ENCODE results near the gene STK4. TPM values are rescaled to one million over a fixed set of nuclear protein-coding genes. Genes with fewer than 3 reads are reported as not detected.
A peak's percentile ranks its signal among the peaks of the same experiment; 100 is the strongest.

The STK4 gene
- total RNA-seq, 1 experiment from 2014 or later, result 74.7 TPM

DNA sequence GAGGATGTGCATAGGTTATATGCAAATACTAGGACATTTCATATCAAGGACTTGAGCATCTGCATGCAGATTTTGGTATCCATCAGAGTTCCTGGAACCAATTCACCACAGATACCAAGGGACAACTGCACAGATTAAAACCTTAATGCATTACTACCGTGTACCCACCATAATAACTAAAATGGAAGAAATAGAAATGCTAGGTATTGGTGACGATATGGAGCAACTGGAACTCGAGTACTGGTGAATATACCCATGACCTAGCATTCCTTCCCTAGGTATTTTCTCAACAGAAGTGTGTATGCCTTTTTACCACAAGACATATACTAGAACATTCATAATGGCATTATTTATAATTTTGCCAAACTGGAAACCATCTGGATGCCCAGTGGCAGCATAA is 116.2 kb downstream of the STK4 start:
- Mint-ChIP-seq H3K27me3 (ENCODE audit: insufficient read depth, unreplicated experiment) (no peaks in the 10 kb centered on the region), H3K4me3 (ENCODE audit: unreplicated experiment) (no peak overlapping the region), H3K9me3 (ENCODE audit: unreplicated experiment) (peaks cover 10% of the 10 kb centered on the region), H3K36me3 (ENCODE audit: insufficient read depth, unreplicated experiment) (peaks cover 56% of the 10 kb centered on the region), H3K4me1 (ENCODE audit: low read depth, unreplicated experiment) (peaks cover 14% of the 10 kb centered on the region), H3K27ac (ENCODE audit: unreplicated experiment) (no peak overlapping the region)
- no peak overlapping the region for H3K4me3 ChIP-seq (ENCODE audit: low read depth, low read length)
- ChIA-PET CTCF (no interaction called here), POLR2A (no interaction called here)
- H3K4me1 ChIP-seq, result peaks cover 5% of the 10 kb centered on the region
- H3K36me3 ChIP-seq (ENCODE audit: control insufficient read depth, insufficient read depth, low read length), result no peaks in the 10 kb centered on the region
- no peaks in the 10 kb centered on the region for H3K27me3 ChIP-seq (replicated peaks; ENCODE audit: control insufficient read depth, insufficient read depth, low read length)
- no TSS peak for BruUV-seq (replicated peaks)
- no peaks in the 10 kb centered on the region for H3K9me3 ChIP-seq
- no peak for DNase-seq
- TF ChIP-seq CTCF (IDR thresholded peaks at IDR 0.05; ENCODE audit: insufficient read depth in 1 of 2, low read depth in 1 of 2, low read length in 1 of 2, severe bottlenecking in 1 of 2, unreplicated experiment in 1 of 2), result no peak
- intact Hi-C loops (cut with micrococcal nuclease; ENCODE audit: unreplicated experiment), result loop anchor here (5.0 kb wide), 1 partner anchor 210 kb away; no protein-coding TSS in a partner anchor

GRCh38 chr20:45083127-45083526 is 116.8 kb downstream of the STK4 start:
- H3K36me3 ChIP-seq (ENCODE audit: control insufficient read depth, insufficient read depth, low read length), result no peaks in the 10 kb centered on the region
- H3K4me1 ChIP-seq, result no peaks in the 10 kb centered on the region
- no peaks in the 10 kb centered on the region for H3K9me3 ChIP-seq
- Mint-ChIP-seq H3K9me3 (ENCODE audit: unreplicated experiment) (peaks cover 10% of the 10 kb centered on the region), H3K27ac (ENCODE audit: unreplicated experiment) (no peak overlapping the region), H3K27me3 (ENCODE audit: insufficient read depth, unreplicated experiment) (no peaks in the 10 kb centered on the region), H3K36me3 (ENCODE audit: insufficient read depth, unreplicated experiment) (peaks cover 51% of the 10 kb centered on the region), H3K4me1 (ENCODE audit: low read depth, unreplicated experiment) (peaks cover 11% of the 10 kb centered on the region), H3K4me3 (ENCODE audit: unreplicated experiment) (no peak overlapping the region)
- H3K27me3 ChIP-seq (replicated peaks; ENCODE audit: control insufficient read depth, insufficient read depth, low read length), result no peaks in the 10 kb centered on the region
- no peak for DNase-seq
- no peak for TF ChIP-seq CTCF (IDR thresholded peaks at IDR 0.05; ENCODE audit: insufficient read depth in 1 of 2, low read depth in 1 of 2, low read length in 1 of 2, severe bottlenecking in 1 of 2, unreplicated experiment in 1 of 2)
- no peak overlapping the region for H3K4me3 ChIP-seq (ENCODE audit: low read depth, low read length)
- no TSS peak for BruUV-seq (replicated peaks)
- ChIA-PET CTCF (interaction anchor here (0.6 kb wide), 1 partner anchor 70 kb away, joined by 8 read pairs; no protein-coding TSS in a partner anchor), POLR2A (no interaction called here)
- intact Hi-C loops (cut with micrococcal nuclease; ENCODE audit: unreplicated experiment), result loop anchor here (5.0 kb wide), 1 partner anchor 209 kb away; no protein-coding TSS in a partner anchor

DNA sequence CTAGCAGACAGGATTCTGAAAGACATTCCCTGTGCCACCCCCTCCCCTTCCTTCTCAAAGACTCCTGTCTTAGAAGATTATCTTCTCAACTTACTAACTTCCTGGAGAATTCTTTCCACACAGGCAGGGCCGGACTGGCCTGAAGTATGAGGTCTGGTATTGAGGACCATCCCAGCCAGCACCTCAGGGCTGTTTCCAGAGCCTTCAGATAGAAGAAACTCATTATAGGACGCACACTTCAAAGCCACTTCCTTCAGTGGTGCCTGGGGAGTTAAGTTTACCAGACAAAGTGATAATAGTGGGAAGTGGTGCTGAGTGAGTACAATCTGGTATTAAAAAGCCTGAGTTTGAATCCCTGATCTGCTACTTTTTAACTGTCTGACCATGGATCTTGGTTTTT is 119.0 kb downstream of the STK4 start:
- no peaks in the 10 kb centered on the region for H3K27me3 ChIP-seq (replicated peaks; ENCODE audit: control insufficient read depth, insufficient read depth, low read length)
- no peak overlapping the region for H3K4me3 ChIP-seq (ENCODE audit: low read depth, low read length)
- peaks cover 11% of the 10 kb centered on the region for H3K4me1 Mint-ChIP-seq (ENCODE audit: low read depth, unreplicated experiment)
- no peaks in the 10 kb centered on the region for H3K9me3 ChIP-seq
- POLR2A ChIA-PET, result no interaction called here
- H3K36me3 Mint-ChIP-seq (ENCODE audit: insufficient read depth, unreplicated experiment), result peaks cover 30% of the 10 kb centered on the region
- H3K36me3 ChIP-seq (ENCODE audit: control insufficient read depth, insufficient read depth, low read length), result no peaks in the 10 kb centered on the region
- H3K4me1 ChIP-seq, result no peaks in the 10 kb centered on the region
- no TSS peak for BruUV-seq (replicated peaks)
- no peak for TF ChIP-seq CTCF (IDR thresholded peaks at IDR 0.05; ENCODE audit: insufficient read depth in 1 of 2, low read depth in 1 of 2, low read length in 1 of 2, severe bottlenecking in 1 of 2, unreplicated experiment in 1 of 2)
- intact Hi-C loops (cut with micrococcal nuclease; ENCODE audit: unreplicated experiment), result no loop called here
- H3K4me3 Mint-ChIP-seq (ENCODE audit: unreplicated experiment), result no peak overlapping the region
- peaks cover 10% of the 10 kb centered on the region for H3K9me3 Mint-ChIP-seq (ENCODE audit: unreplicated experiment)
- H3K27me3 Mint-ChIP-seq (ENCODE audit: insufficient read depth, unreplicated experiment), result no peaks in the 10 kb centered on the region
- CTCF ChIA-PET, result no interaction called here
- DNase-seq, result peak in 1 of 2 experiments; percentile 71
- H3K27ac Mint-ChIP-seq (ENCODE audit: unreplicated experiment), result no peak overlapping the region
